CD4-positive, alpha-beta T cell treated with Interleukin-6 for 4 hours (primary cell): ENCODE data around the gene MEX3D.

Source experiments
- DNase-seq: peaks from one replicate; pipeline ENCODE4 v3.0.0-alpha.2; 2020; ENCODE audit warnings: mixed read lengths

Gene MEX3D

DNA sequence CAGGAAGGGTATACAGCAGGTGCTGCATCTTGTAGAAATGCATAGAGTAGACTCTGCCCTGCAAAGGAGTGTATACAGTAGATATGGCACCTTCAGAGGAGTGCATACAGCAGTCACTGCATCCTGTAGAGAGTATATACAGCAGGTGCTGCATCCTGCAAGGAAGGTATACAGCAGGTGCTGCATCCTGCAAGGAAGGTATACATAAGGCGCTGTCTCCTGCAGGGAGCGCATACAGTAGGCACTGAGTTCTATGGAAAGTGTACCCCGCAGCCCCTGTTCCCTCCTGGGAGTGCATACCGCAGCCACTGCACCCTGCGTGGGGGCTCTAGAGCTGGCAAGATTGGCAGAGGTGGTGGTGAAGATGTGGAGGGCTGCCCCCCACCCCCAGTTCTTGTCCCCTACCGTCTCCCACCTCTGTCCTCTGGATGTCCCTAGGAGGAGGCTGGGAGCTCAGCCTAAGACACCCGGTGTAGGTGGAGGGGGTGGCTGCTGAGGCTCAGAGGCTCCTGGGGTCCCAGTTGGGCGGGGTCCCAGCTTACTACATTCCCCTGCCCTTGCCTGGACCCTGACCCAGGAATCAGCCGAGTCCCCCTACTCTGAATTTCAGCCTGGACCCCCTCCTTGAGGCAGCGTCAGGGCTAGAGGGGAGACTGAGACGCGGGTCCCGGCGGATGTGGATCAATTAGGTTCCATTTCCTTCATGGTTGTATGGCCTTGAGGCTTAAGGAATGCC lies 53.0 kb downstream of the MEX3D start:
- DNase-seq = no peak

DNA sequence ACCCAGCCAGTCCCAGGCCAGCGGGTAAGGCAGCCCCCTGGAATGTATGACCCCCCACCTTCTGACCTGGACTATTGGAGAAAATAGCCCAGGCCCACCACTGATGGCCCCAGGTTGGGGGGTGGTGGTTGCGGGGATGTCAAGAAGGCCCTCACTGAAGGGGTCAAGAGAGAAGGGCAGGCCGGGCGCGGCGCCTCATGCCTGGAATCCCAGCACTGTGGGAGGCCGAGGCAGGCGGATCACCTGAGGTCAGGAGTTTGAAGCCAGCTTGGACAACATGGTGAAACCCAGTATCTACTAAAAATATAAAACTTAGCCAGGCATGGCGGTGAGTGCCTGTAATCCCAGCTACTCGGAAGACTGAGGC lies 53.8 kb downstream of the MEX3D start:
- DNase-seq = no peak

DNA sequence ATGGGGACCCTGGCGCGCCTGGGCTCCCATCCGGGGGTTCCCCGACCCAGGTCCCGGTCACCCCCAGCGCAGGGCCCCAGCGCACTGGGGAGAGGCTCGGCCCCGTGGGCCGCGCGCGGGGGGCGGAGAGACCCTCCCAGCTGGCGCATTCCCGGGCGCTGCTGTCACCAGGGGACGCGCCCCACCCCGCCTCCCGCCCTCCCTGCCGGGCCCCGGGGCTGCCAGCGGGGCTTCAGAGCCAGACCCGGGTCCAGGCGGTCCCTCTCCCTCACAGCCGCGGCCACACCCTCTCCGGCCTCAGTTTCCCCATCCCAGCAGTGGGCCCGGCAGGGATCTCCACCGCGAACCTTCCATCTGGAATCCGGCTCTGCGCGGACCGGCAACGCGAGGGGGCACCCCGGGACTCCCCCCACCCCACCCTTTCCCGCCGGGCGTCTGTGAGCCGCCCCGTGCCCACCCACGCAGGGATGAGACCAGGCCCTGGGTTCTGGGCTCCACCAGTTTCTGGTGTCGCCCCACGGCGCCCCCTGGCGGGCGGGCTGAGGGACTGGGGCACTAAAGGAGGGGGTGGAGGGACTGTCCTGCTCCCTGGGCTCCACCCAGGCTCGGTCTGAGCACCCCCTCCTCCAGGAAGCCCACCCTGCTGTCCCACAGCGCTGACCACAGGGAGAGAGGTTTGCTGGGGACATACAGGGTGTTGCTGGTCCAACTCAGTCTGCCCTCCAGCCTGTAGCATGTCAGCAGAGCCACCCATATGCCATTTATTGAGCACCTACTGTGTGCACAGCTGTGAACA lies 54.4 kb downstream of the MEX3D start:
- DNase-seq = peak; percentile 76

DNA sequence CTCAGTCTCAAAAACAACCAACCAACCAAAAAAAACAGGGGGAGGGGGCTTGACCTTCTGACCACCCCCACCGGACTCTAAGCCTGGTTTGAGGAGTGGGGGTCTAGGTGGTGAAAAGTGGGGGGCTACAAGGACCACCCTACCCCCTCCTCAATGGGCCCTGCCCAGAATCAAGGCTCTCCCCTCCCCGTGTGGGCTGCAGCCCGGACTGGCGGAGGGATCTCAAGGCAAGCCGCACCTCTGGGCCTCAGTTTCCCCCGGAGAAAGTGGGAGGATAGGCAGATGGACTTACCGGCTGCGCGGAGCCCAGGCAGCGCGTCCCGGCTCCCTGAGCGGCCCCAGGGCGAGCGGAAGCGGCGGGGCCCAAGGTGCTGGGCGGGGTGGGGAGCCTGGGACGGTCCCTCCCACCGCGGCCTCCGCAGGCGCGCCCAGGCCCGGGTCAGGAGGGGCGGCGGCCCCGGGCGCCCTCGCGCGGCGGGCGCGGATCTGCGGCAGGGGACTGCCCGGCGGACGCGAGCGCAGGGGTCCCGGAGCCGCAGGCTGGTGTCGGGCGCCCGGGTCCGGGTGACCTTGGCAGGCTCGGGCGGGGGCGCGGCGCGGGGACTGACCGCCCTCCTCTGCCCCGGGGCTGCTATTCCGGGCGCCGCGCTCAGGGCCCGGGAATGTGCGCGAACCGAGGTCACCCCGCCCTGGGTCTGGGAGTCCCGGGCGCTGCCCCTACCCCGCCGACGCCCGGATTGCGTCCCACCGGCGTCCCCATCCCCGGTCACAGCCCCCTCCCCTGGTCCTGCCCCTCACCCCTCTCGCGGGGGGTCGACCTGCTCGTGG lies 55.2 kb downstream of the MEX3D start, which contains the start of gene ADAMTSL5:
Gene ADAMTSL5, minus strand, starts transcription at position 349 of the 828 bp plus-strand sequence. CDS start 2,076 bp downstream, outside the sequence.
- DNase-seq = peak; percentile 79

DNA sequence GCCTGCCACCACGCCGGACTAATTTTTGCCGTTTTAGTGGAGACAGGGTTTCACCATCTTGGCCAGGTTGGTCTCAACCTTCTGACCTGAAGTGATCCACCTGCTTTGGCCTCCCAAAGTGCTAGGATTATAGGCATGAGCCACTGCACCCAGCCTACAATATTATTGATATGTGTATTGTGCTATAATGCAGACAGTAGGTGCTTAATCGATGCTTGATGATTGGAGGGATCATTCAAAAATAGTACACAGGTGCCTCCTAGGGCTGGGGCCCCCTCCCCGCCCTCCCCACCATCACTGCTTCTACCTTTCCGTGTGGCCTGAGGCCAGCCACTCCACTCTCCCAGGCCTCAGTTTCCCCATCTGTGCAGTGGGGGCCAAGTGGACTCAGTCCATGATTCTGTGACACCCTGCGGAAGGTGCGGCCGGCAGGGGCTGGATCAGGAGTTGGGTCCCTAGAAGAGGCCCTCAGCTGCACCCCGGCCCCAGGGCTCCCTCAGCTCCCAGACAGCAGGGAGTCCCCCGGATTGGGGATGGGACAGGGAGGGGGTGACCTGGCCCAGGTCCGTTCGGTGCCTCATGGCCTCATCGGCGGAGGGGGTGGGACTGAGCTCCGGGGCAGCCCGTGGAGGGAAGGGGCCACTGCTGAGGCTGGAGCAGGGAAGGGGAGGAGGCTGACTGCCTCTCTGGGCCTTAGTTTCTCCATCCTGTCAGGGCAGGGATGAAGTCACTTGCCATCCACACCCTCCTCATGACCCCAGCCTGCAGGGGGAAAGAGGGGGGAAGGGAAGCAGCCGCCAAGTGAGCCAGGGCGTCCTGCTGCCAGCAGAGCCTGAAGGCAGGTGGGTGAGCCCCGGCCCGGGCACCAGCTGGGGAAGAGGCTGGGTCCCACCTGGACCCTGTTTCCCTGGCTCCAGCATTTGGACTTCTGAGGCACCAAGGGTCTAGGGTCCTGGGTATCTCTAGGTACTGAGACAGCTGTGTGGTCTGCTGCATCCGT lies 56.5 kb downstream of the MEX3D start:
- DNase-seq = no peak

DNA sequence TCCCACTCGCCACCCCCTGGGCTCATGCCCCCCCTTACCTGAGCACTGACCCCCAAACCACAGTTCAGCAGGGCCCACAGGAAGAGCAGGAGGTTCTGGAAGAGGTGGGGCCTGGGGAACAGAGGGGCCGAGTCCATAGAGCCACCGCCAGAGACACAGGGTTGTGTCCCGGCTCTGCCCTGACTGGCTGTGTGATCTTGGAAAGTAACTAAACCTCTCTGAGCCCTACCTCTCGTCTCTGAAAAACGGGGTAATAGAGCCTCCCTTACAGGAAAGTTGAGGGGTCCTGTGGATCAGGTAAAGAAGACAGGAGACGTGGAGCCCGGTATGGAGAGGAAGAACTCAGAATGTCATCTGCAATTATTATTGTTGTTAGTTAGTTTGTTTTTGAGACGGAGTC lies 57.3 kb downstream of the MEX3D start:
- DNase-seq = no peak

DNA sequence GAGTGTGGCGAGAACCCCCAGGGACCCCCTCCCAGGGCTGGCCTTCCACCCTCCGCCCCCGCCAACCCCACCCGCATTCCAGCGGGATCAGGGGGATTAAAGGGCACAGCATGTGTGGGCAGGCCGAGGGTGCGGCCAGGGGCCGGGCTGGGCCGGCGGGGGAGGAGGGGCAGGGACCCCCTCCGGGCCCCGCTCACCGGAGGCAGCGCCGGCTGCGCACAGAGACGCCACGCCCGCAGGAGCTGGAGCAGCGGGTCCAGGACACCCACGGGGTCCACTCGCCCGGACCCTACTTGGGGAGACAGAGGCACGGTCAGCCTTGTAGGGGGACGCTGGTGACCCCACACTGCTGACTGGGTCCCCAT lies 57.7 kb downstream of the MEX3D start:
- no peak for DNase-seq

DNA sequence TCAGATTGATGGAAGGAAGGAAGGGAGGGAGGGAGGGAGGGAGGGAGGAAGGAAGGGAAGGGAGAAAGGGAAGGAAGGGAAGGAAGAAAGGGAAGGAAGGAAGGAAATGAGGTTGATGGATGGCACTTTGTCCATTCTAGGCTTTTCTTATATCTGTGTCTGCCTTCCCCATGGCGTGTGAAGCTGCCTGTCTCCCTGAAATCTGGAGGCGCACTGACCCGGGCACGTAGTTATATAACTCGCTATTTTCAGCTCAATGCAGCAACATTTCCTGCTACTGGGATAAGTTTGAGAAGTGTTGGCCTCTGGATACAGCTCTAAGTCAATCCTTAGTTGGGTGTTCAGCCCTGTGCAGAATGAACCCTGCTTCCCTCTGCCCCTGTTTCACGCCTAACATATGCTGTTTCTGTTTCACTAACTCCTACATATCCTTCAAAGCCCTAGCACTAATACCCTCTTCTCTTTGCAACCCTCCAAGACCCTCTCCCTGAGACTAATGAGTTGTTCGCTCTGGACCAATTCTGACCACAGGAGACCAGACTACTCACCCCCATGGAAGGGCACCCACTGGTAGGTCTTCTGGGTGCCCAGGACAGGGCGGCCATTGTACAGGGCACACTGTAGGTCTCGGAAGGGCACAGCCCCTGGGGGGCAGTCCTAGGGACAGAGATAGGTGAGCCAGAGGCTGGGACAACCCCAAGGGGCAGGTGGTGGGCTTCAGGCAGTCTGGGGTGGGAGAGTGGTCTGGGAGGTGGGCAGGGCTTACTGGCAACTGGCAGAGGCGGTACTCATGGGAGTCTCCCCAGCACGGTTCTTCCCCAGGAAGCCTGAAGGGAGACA lies 58.3 kb downstream of the MEX3D start:
- no peak for DNase-seq

DNA sequence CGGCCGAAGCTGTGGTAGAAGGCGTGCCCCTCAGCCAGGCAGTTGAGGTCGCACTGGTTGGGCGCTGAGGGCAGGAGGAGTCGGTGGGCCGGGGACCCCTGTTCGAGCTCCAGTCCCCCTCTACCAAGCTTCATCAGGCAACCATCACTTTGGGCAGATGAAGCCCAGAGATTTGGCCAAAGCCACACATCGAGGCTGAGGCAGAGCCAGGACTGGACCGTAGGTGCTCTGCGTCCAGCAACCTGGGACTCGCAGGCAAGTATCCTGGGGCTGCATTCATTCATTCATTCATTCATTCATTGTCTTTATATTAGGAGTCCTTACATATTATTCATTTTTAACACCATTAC lies 59.6 kb downstream of the MEX3D start:
- DNase-seq = no peak

DNA sequence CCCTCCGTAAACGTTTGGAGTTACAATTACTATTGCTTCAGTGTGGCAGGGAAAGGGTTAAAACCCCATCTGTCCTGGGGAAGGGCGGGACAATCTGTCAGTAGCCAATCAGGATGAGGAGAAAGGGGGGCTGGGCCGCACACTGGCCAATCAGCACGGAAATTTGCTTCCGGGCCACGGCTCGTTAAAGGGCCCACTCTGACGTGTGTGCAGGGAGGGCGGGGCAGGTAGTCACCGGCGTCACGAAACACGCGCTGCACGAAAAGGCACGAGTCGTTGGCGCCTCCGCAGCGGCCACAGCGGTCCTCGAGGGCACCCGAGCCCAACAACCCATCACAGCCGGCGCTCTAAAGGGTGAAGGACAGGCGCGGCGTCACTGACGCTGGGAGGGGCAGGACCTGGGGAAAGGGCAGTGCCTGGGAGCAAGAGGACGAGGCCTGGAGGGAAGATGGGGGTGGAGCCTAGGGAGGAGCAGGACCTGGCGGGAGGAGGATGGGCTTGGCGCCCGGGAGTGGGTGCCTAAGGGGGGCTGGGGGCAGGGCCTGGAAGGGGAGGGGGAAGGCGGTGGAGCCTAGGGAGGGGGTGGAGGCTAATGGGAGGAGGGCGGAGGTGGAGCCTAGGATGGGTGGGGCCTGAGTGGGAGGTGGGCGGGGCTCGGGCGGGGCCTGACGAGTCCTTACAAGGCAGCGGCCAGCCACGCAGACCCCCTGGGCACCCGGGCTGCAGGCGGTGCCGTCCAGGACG lies 60.2 kb downstream of the MEX3D start:
- peak; percentile 94 for DNase-seq

DNA sequence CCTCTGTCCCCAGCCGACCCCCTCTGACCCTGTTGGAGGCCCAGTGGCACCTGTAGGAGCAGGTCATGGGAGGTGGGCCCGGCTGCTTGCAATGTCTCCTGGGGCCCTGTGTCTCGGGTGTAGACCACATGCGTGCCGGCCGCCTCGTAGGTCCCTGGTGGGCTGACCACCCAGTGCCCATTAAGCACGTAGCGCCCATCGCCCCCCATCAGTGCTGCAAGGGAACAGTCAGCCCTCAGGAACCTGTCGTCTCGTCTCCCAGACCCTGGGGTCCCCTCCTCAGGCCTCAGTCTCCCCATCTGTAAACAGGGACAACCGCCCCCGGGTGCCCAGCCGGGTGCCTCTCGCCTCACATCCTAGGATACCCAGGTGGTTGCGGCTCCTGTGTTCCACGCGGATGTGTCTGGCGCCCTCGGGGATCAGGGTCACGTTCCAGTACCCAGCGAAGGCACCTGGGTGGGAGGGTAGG lies 60.9 kb downstream of the MEX3D start:
- no peak for DNase-seq

DNA sequence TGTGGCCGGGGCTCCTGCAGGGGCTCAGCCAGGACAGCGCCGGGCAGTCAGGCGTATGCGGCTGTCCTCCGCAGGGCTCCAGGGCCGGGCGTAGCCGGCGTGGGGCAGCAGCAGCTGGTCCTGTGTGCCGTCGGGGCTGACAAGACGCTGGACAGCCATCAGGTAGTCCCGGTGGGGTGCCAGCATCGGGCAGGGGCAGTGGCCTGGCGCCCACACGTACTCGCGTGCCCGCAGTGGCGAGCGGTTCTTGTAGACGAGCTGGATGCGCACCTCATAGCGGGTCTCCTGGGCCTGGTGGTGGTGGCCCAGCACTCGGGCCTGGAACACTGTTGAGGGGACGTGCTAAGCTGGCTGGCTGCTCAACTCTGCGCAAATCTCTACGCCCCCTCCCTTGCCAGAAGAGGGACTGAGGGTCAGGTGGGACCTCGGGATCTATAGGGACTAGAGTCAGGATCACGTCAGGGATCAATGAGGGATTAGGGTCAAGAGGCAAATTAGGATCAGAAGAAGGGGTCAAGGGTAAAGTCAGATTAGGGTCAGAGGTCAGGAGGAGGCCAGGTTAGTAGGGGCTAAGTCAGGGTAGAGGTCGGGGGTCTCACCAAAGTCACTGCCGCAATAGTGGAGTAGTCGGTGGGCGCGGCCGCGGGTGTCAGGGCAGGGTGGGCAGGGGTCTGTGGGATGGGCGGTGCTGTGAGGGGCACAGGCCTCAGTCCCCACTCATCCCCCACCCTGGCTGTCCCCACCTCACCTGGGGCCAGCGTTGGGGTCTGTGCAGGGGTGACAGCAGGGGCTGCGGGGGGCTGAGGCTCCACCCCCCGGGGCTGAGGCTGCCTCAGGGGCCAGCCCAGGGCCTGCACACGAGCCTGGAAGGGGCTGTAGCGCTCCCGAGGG lies 61.9 kb downstream of the MEX3D start:
- no peak for DNase-seq

DNA sequence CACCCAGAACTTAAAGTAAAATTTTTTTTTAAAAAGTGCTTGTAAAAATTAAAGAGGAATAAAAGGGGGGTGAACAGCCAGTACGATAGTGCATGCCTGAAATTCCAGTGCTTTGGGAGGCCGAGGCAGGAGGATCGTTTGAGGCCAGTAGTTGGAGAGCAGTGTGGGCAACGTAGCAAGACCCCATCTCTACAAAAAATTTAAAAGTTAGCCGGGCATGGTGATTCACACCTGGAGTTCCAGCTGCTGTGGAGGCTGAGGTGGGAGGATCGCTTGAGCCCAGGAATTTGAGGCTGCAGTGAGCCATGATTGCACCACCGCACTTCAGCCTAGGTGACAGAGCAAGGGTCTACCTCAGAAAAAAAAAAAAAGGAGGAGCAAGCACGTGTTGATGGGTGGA lies 63.1 kb downstream of the MEX3D start:
- DNase-seq = no peak
